ENCODE data around the gene CACNG4. TPM values are rescaled to one million over a fixed set of nuclear protein-coding genes. Genes with fewer than 3 reads are reported as not detected.

The CACNG4 gene
- total RNA-seq, 1 donor from 2014 or later, result 0.74 TPM

DNA sequence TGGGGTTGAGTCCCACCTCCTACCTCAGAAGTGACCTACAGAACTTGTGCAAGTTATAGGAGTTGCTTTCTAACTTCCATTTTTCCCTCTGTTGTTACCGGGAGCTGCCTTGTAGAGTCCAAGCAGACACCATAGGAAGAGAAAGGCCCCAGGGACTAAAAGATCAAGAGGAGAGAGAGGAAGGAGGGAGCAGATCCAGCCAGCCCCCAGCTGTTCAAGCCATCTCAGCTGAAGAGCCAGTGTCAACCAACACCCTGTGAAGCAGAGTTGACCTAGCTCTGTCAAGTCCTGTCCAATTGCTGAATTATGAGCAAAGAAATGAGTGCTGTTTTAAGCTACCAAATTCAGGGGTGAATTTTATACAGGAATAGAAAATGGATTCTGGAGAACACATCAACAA lies 34.9 kb upstream of the CACNG4 start:
- no peaks in the 10 kb centered on the region for H3K27me3 ChIP-seq
- no peaks in the 10 kb centered on the region for H3K4me1 ChIP-seq
- no peaks in the 10 kb centered on the region for H3K9me3 ChIP-seq
- no peak overlapping the region for H3K27ac ChIP-seq
- intact Hi-C loops (cut with DNase I), result no loop called here
- H3K4me3 ChIP-seq, result no peak overlapping the region
- H3K36me3 ChIP-seq, result no peaks in the 10 kb centered on the region
- TF ChIP-seq POLR2A (IDR thresholded peaks at IDR 0.05) (no peak), POLR2AphosphoS5 (IDR thresholded peaks at IDR 0.05; ENCODE audit: insufficient read depth in 1 of 2, low read depth in 1 of 2) (no peak)
- TF ChIP-seq, protein P1, sequence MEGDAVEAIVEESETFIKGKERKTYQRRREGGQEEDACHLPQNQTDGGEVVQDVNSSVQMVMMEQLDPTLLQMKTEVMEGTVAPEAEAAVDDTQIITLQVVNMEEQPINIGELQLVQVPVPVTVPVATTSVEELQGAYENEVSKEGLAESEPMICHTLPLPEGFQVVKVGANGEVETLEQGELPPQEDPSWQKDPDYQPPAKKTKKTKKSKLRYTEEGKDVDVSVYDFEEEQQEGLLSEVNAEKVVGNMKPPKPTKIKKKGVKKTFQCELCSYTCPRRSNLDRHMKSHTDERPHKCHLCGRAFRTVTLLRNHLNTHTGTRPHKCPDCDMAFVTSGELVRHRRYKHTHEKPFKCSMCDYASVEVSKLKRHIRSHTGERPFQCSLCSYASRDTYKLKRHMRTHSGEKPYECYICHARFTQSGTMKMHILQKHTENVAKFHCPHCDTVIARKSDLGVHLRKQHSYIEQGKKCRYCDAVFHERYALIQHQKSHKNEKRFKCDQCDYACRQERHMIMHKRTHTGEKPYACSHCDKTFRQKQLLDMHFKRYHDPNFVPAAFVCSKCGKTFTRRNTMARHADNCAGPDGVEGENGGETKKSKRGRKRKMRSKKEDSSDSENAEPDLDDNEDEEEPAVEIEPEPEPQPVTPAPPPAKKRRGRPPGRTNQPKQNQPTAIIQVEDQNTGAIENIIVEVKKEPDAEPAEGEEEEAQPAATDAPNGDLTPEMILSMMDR (IDR thresholded peaks at IDR 0.05), result no peak
- no peak for DNase-seq (ENCODE audit: extremely low spot score in 2 of 2)

DNA sequence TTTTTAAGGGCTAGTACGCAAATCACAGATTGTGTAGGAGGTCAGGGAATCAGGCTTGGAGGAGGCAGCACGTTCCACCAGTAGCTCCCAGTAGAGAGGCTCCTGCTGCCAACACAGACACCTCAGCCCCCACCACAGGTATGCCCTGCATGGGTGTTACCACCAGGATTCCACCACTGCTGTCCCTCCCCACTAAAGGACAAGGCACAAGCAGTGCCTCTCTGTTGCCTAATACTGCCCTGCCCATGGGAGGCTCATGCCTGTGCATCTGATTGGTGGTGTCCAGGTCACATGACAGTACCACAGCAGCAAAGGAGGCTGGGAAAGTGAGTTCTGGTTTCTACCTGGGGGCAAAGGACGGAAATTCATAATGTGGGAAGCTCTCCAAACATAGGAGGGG lies 33.6 kb upstream of the CACNG4 start:
- no peaks in the 10 kb centered on the region for H3K27me3 ChIP-seq
- TF ChIP-seq, protein P1 (IDR thresholded peaks at IDR 0.05), result no peak
- TF ChIP-seq POLR2AphosphoS5 (IDR thresholded peaks at IDR 0.05; ENCODE audit: insufficient read depth in 1 of 2, low read depth in 1 of 2) (no peak), POLR2A (IDR thresholded peaks at IDR 0.05) (no peak)
- no peaks in the 10 kb centered on the region for H3K9me3 ChIP-seq
- no peak overlapping the region for H3K27ac ChIP-seq
- no peak for DNase-seq (ENCODE audit: extremely low spot score in 2 of 2)
- H3K36me3 ChIP-seq, result no peaks in the 10 kb centered on the region
- no peak overlapping the region for H3K4me3 ChIP-seq
- intact Hi-C loops (cut with DNase I), result no loop called here
- H3K4me1 ChIP-seq, result no peaks in the 10 kb centered on the region

- no peak for TF ChIP-seq POLR2AphosphoS5 (IDR thresholded peaks at IDR 0.05; ENCODE audit: insufficient read depth in 1 of 2, low read depth in 1 of 2)
- no peak for TF ChIP-seq POLR2A (IDR thresholded peaks at IDR 0.05)
- TF ChIP-seq, protein P1 (IDR thresholded peaks at IDR 0.05), result no peak
- Histone ChIP-seq H3K27me3 (no peaks in the 10 kb centered on the region), H3K4me3 (no peak overlapping the region), H3K4me1 (no peaks in the 10 kb centered on the region), H3K27ac (no peak overlapping the region), H3K9me3 (no peaks in the 10 kb centered on the region), H3K36me3 (no peaks in the 10 kb centered on the region)
- intact Hi-C loops (cut with DNase I), result no loop called here
- no peak for DNase-seq (ENCODE audit: extremely low spot score in 2 of 2)
Measured at GRCh38 chr17:66932311-66932710, 32.2 kb upstream of the CACNG4 start.

GRCh38 chr17:66934040-66934439 lies 30.5 kb upstream of the CACNG4 start:
- no peak overlapping the region for H3K4me3 ChIP-seq
- H3K9me3 ChIP-seq, result no peaks in the 10 kb centered on the region
- H3K27ac ChIP-seq, result no peak overlapping the region
- intact Hi-C loops (cut with DNase I), result no loop called here
- no peaks in the 10 kb centered on the region for H3K36me3 ChIP-seq
- TF ChIP-seq, protein P1 (IDR thresholded peaks at IDR 0.05), result no peak
- TF ChIP-seq POLR2AphosphoS5 (IDR thresholded peaks at IDR 0.05; ENCODE audit: insufficient read depth in 1 of 2, low read depth in 1 of 2), result no peak
- no peaks in the 10 kb centered on the region for H3K4me1 ChIP-seq
- no peaks in the 10 kb centered on the region for H3K27me3 ChIP-seq
- no peak for DNase-seq (ENCODE audit: extremely low spot score in 2 of 2)

GRCh38 chr17:66935717-66936116 lies 28.8 kb upstream of the CACNG4 start:
- DNase-seq (ENCODE audit: extremely low spot score in 2 of 2), result no peak
- Histone ChIP-seq H3K27ac (no peak overlapping the region), H3K4me1 (no peaks in the 10 kb centered on the region), H3K9me3 (no peaks in the 10 kb centered on the region), H3K36me3 (no peaks in the 10 kb centered on the region), H3K4me3 (no peak overlapping the region), H3K27me3 (no peaks in the 10 kb centered on the region)
- TF ChIP-seq, protein P1 (IDR thresholded peaks at IDR 0.05), result no peak
- TF ChIP-seq POLR2A (IDR thresholded peaks at IDR 0.05) (no peak), POLR2AphosphoS5 (IDR thresholded peaks at IDR 0.05; ENCODE audit: insufficient read depth in 1 of 2, low read depth in 1 of 2) (no peak)
- intact Hi-C loops (cut with DNase I), result no loop called here

Measured in vagina (tissue), 2 donors.